ENCODE results near the gene OR10K2. TPM values are rescaled to one million over a fixed set of nuclear protein-coding genes. Genes with fewer than 3 reads are reported as not detected.

Gene OR10K2
- total RNA-seq, 1 experiment from 2014 or later, result not detected

GRCh38 chr1:158445376-158445775 is 19.3 kb upstream of the OR10K2 start:
- no peak for ATAC-seq
- no peak for DNase-seq (ENCODE audit: low spot score)
- no peaks in the 10 kb centered on the region for H3K27me3 Mint-ChIP-seq (ENCODE audit: low read depth)
- H3K4me3 Mint-ChIP-seq, result no peak overlapping the region
- H3K27ac Mint-ChIP-seq, result no peak overlapping the region
- no peak for TF ChIP-seq CREM (CRISPR knock-in tag; IDR thresholded peaks at IDR 0.05)
- TF ChIP-seq ZBTB43 (CRISPR knock-in tag; IDR thresholded peaks at IDR 0.05), result no peak
- no peak for TF ChIP-seq PRDM15 (CRISPR knock-in tag; IDR thresholded peaks at IDR 0.05)
- TF ChIP-seq ZNF416 (CRISPR knock-in tag; IDR thresholded peaks at IDR 0.05), result no peak
- no peak for TF ChIP-seq PREB (CRISPR knock-in tag; IDR thresholded peaks at IDR 0.05; ENCODE audit: borderline replicate concordance)
- TF ChIP-seq IRF2 (CRISPR knock-in tag; IDR thresholded peaks at IDR 0.05; ENCODE audit: borderline replicate concordance, low read depth), result no peak
- no peak for TF ChIP-seq FOXP1 (CRISPR knock-in tag; IDR thresholded peaks at IDR 0.05; ENCODE audit: borderline replicate concordance)
- no peak for TF ChIP-seq ZNF317 (CRISPR knock-in tag; IDR thresholded peaks at IDR 0.05; ENCODE audit: borderline replicate concordance, low read depth)
- TF ChIP-seq FOXK1 (CRISPR knock-in tag; IDR thresholded peaks at IDR 0.05), result no peak
- TF ChIP-seq TCF7 (CRISPR knock-in tag; IDR thresholded peaks at IDR 0.05; ENCODE audit: low read depth), result no peak
- TF ChIP-seq ZNF232 (CRISPR knock-in tag; IDR thresholded peaks at IDR 0.05), result no peak
- TF ChIP-seq ZSCAN18 (CRISPR knock-in tag; IDR thresholded peaks at IDR 0.05), result no peak
- TF ChIP-seq CREB1 (CRISPR knock-in tag; IDR thresholded peaks at IDR 0.05), result no peak
- ChIA-PET POLR2A (no interaction called here), CTCF (no interaction called here)
- peaks cover 8% of the 10 kb centered on the region for H3K9me3 Mint-ChIP-seq
- no peaks in the 10 kb centered on the region for H3K4me1 Mint-ChIP-seq
- H3K36me3 Mint-ChIP-seq, result no peaks in the 10 kb centered on the region

GRCh38 chr1:158434741-158435140 is 8.7 kb upstream of the OR10K2 start:
- peaks cover 5% of the 10 kb centered on the region for H3K4me1 Mint-ChIP-seq
- CTCF ChIA-PET, result no interaction called here
- TF ChIP-seq ERG (CRISPR knock-in tag; IDR thresholded peaks at IDR 0.05) (no peak), HMGXB4 (CRISPR knock-in tag; IDR thresholded peaks at IDR 0.05) (no peak), ZNF317 (CRISPR knock-in tag; IDR thresholded peaks at IDR 0.05; ENCODE audit: borderline replicate concordance, low read depth) (no peak), FOXK1 (CRISPR knock-in tag; IDR thresholded peaks at IDR 0.05) (no peak), ZNF263 (CRISPR knock-in tag; IDR thresholded peaks at IDR 0.05; ENCODE audit: low read depth) (no peak), AR (CRISPR knock-in tag; IDR thresholded peaks at IDR 0.05) (no peak), ZNF138 (CRISPR knock-in tag; conservative IDR thresholded peaks at IDR 0.05) (no peak), JUN (CRISPR knock-in tag; IDR thresholded peaks at IDR 0.05) (no peak), NFE2L1 (CRISPR knock-in tag; IDR thresholded peaks at IDR 0.05) (no peak)

More at GRCh38 chr1:158434741-158435140, 8.7 kb upstream of the OR10K2 start:
- peaks cover 12% of the 10 kb centered on the region for H3K36me3 Mint-ChIP-seq
- POLR2A ChIA-PET, result no interaction called here
- no peak overlapping the region for H3K27ac Mint-ChIP-seq
- no peaks in the 10 kb centered on the region for H3K27me3 Mint-ChIP-seq (ENCODE audit: low read depth)
- ATAC-seq, result no peak
- H3K9me3 Mint-ChIP-seq, result peaks cover 25% of the 10 kb centered on the region
- DNase-seq (ENCODE audit: low spot score), result no peak
- no peak overlapping the region for H3K4me3 Mint-ChIP-seq

Measured in WTC11 (cell line).